AG08396 (cell line): Measurements from ENCODE around the gene MYO1D.
"Not testable (repeated sequence)": the region's sequence is repeated elsewhere in the genome, so short reads cannot be mapped to it uniquely, and the experiment has no call there.

ENCODE experiments used
- DNase-seq: peaks from one replicate; pipeline ENCODE4 v3.0.0; 2012; ENCODE audit warnings: low spot score, mixed read lengths

The MYO1D gene

DNA sequence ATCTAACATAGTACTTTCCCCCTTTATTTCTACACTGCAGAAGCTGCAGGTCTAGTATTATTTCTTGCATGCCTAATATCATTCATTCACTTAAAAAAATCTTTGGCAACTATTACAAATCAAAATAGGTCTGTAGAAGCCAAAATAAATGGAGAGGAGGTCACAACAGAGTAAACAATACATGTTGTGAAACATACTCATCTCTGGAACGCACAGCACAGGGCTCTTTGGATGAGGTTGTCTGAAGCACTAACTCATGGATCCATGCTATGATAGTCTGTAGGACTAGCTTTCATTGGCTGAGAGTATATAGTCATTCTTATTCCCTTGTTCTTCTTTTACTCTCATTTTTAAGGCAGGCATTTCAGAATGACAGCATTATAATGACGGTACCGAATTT is 21.3 kb downstream of the MYO1D start:
- no peak for DNase-seq

DNA sequence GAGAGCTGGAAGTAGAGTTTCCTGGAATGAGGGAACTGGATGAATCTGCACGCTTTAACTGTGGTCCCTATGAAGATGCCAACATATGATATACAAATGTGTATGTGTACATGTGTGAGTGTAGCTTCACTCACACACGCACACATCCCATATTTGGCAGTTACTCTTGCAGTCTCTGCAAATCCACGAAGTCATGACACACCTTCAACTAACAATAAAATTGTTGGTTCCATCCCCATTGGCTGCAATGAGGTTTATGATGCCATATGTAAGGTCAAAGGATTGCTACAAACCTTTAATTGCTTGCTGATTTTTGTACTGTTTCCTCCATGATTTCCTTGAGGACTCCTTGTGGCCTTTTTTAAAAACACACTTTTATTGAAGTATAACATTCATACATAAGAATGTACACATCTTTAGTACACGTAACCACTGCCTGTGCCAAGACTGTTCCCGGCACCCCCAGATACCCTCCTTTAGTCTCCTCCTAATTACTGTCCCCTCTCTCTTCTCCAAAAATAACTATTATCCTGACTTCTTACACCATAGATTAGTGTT is 22.0 kb downstream of the MYO1D start:
- no peak for DNase-seq

DNA sequence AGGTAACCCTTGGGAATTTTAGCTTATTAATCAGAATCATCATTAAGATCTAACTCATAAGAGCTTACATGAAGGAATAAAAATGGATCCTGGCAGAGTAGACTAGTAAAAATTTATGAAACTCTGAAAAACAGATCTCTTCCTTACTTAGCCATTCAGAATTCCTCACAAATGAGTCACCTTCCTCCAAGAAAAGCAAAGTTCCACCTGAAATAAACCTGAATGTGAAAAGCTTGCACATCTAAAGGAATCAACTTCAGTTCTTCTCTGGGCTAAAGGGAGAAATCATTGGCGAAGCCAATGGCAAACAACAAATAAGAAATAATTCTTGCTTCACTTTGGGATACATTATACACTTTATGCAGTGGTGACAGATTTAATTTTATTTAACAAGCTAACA is 22.7 kb downstream of the MYO1D start:
- no peak for DNase-seq

DNA sequence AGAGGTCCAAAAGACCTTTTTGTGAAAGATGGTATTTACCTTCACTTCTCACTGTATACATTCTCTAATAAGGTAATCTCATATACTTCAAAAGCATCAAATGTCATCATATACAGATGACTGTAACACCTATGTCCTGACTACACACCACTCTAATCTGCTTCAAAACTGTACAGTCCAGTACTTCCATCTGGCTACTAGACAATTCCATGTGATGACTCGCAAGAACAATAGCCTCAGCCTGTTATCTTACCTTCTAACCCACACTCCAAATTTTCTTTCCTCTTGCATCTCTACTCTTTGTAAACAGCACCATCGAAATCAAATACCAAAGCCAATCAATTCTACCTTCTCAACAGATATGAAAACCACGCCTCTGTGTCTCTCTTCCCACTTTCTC is 24.1 kb downstream of the MYO1D start:
- DNase-seq = no peak

DNA sequence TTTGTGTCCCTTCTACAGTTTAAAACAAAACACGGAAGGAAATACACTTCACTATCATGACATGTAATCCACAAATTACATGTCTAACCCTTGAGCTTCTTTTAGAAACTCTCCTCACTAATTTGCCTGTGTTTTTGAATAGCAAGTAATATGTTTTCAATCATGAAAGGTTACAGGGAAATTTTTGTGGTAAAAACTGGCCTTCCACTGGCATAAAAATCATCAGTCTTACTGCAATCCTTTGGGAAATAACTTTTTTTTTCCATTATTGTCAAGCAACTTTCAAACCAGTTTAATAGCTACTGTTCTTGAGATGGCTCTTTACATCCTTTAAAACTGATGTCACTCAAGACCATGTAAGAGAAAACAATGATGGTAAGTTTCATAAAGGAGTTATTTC is 27.0 kb downstream of the MYO1D start:
- no peak for DNase-seq

DNA sequence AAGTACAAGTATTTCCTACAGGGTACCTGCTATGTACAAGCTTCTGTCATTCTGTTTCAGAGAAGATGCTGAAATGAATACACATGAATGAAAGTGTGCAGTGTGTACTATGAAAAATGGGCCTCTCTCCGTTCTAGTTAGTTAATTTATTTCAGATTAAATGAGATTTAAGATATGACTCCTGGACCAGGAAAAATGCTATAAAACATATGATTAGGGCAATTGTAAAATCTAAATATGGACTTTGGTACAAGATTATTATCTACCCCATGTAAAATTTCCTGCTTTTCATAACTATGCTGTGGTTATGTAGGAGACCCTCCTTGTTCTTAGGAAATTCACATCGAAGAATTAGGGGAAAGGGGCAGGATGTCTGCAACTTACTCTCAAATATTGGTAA is 28.9 kb downstream of the MYO1D start:
- no peak for DNase-seq

DNA sequence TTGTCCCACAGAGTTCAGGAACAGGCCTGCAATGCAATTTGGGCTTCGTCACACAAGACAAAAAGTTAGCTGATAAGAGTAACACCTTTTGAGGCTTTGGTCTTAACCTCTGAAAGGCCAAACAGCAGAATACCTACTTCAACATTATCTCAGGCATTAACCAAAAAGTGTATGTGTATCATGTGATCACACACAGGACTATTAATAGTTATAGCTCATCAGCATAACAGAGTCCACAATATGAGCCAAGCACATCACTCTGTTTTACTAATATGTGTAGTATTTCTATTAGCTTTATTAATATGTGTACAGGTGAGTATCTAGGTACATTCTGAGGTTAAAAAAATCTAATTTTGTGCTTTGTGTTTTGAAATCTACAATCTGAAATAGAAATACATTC is 30.8 kb downstream of the MYO1D start:
- DNase-seq = no peak

DNA sequence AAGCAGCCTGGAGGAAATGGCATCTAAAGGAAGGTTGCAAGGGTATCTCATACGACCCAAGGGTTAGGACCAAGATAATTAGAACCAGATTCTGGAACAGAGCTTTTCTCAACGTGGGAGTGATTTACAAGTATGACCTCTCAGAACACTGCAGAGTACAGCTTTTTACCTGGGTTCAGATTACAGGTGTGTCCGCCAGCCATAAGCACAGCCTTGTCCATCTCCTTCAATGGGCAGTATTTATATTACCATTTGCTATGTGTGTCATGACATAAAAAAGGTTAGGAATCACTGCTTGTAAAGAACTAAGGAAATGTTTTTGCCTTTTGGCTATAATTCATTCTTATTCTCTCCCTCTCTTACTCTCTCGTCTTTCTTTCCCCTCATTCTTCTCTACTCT is 36.7 kb downstream of the MYO1D start:
- no peak for DNase-seq

DNA sequence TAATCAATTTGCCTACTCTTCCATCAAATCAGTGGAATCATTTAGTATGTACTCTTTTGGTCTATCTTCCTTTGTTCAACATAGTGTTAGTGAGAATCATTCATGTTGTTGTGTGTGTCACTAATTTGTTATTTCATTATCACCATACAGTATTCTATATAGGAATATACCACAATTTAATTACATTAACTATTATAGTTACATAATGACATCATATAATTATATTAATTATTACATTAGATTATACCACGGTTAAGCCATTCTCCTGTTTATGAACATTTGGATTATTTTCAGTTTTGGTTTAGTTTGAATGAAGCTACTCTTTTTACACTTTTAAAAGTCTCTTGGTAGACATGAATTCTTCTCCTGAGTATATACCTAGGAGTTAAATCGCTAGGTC is 40.4 kb downstream of the MYO1D start:
- DNase-seq = no peak

DNA sequence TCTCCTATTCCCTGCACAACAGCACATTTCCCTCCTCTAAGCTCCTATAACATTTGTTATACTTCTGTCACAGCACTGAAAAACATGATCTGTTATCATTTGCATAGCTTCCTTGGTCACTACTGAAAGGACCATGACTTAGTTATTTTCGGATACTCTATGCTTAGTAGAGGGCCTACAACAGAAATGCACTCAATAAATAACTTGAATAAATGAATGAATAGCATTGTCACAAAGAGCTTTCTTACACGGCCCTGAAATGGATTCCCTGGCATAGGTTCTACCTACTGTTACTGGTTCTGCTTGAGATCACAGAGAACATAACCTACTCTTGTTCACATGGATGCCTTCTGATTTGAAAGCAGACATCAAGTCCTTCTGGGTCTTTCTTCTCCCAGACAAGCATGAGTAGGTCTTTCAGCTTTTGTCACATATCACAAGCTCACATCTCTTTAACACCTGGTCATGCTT is 41.6 kb downstream of the MYO1D start:
- DNase-seq = no peak

DNA sequence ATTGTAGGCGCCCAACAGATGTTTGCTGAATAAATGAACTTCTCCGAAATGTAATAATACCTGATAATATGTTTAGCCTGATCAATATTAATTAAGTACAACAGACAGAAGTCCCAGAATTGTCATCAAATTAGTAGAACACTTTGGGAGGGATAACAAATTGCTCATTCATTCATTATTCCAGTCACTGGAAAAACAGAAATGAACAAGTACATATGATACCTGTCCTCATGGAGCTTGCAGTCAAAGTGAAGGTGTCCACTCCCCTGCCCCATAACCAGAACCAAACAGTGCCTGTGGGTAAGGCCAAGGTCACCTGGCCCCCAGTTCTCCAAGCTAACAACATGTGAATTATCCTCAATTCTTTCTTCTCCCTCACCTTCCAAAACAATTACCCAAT is 42.8 kb downstream of the MYO1D start:
- DNase-seq = no peak

DNA sequence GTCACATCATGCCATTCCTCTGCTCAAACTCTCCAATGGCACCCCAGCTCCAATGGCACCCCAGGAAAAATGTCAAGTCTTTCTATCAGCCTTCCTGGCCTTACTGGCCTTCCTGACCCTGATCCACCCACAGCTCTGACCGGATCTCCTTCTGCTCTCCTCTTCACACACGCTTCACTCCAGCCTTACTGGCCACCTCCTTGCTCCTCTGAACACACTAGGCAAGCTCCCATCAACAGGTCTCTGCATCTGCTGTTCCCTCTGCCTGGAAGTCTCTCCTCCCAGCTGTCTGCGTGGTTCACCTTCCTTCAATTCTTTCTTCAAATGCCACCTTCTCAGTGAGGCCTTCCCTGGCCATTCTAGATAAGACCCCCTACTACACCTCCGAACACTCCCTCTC is 43.4 kb downstream of the MYO1D start:
- DNase-seq = no peak

DNA sequence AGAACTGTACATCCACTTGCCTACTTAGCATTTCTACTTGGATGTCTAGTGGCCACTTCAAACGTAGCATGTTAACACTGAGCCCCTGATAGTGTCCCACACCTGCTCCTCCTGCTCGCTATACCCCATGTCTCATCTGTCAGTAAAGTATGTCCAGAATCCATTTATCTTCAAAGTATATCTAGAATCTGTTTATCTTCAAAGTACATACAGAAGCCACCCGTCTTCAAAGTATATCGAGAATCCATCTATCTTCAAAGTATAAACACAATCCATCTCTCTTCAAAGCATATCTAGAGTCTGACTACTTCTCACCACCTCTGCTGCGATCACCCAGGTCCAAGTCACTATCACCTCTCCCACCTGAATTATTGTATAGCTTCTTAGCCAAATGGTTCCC is 43.8 kb downstream of the MYO1D start:
- no peak for DNase-seq

DNA sequence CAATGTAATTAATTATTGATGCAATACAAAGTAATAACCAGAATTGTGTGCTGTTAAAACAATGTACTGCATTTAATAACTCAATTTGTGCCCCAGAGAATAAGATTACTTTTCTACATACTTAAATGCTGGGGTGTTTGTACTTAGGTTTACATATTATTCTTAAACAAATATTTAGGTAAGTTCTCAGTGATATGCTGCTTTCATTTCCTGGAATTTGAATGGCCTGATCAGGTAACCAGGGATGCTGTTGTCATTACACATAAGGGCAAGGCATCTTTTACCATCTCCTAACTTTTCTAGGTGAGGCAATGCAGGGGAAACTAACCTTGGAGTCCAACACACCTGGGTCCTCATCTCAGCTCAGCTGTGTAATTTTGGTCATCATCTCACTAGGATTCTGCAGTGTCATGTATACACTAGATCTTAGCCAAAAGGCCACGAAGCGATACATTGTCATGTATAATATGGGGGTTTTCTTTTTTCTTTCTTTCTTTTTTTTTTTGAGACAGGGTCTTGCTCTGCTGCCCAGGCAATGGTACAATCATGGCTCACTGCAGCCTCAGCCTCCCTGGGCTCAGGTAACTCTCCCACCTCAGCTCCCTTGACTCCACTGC is 45.2 kb downstream of the MYO1D start:
- DNase-seq = no peak

DNA sequence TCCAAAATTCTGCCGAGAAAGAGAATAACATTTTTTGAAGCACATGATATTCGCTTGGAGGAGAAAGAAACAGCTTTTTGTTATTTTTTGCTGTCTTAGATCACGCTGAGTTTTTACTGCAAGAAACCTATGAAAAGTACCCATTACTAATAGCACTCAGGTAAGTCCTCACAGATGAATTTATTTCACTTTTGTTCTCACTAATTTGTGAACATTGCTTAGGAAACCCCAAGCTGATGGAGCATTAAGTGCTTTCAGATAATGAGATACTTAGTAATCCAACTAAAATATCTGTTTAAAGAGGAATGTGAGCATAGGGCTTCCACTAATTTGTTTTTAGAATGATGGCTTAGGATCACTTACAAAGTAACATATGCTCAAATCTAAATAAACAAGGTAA is 45.7 kb downstream of the MYO1D start:
- DNase-seq = no peak

DNA sequence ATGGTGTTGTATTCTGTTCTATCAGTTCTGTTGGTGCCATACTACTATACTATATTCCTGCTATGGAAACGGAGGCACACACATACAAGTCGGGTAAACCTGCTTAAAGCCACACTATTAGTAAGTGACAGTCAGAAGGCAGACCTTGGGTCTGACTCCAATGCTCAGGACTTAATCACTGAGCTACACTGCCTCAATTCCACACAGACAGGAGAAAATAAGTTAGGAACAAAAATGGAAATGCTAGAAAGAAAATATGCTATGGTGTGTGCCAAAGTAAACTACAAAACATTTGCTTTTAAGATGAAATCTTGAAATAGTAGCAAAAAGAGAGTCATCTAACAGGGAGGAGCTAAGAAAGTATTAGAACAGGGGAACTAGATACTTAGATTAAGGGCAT is 48.1 kb downstream of the MYO1D start:
- no peak for DNase-seq

DNA sequence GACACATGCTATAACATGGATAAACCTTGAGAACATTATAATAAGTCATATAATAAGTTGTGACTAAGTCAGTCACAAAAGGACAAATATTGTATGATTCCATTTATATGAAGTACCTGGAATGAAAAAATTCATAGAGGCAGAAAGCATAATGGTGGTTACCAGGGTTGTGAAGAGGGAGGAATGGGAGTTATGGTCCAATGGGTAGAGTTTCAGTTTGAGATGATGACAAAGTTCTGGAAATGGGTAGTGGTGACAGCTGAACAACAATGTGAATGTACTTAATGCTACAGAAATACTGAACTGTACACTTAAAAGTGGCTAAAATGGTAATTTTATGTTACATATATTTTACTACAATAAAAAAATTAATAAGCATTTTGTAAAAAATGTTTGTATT is 49.7 kb downstream of the MYO1D start:
- DNase-seq = no peak

DNA sequence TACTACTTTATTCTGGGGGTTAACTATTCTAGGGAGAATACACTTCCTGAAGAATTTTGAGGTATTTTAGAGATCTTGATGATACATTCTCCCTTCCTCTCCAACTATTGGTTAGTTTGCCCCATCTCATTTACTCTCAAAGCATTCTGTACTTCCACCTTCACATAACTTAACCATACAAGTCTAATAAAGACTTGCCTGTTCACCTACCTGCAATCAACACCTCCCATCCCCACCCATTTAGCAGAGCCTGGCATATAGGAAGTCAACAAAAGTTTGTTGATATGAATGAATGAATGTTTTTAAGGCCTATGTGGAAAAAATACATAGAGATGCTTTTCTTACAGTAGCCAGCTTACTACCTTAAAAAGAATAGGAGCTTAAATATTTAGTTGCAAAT is 50.8 kb downstream of the MYO1D start:
- no peak for DNase-seq

DNA sequence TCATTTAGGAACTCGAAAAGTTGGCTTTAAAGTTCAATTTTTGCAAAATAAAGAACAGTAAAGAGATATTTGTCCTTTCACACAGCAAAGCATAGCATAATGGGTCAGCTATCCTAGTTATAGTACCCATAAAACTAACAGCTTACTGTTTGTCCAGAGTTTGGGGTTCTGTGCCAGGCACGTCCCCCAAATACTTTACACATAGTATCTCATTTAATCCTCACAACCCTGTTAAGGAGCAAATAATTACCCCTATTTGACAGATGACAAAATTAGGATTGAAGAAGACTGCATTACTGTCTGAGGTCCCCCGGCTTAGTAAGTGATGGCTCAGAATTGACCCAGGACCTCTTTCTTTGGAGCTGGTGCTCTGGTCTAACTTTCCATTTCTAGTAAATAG is 52.6 kb downstream of the MYO1D start:
- no peak for DNase-seq

DNA sequence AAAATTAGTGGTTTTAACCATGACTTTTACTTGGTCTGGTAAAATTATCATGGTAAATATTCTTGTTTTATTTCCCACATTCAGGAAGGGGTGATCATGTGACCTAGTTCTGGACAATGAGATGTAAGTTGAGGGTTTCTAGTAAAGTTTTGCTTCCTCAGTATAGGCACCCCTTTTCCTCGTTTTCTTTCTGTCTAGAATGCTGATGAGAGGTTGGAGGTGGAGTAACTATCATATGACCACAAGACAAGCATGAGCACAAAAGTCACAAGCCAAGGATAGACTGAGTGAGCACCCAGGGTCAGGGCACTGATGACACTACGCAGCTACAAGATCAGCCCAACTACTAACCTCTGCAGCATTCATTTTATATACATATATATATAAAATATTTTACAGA is 53.9 kb downstream of the MYO1D start:
- no peak for DNase-seq

DNA sequence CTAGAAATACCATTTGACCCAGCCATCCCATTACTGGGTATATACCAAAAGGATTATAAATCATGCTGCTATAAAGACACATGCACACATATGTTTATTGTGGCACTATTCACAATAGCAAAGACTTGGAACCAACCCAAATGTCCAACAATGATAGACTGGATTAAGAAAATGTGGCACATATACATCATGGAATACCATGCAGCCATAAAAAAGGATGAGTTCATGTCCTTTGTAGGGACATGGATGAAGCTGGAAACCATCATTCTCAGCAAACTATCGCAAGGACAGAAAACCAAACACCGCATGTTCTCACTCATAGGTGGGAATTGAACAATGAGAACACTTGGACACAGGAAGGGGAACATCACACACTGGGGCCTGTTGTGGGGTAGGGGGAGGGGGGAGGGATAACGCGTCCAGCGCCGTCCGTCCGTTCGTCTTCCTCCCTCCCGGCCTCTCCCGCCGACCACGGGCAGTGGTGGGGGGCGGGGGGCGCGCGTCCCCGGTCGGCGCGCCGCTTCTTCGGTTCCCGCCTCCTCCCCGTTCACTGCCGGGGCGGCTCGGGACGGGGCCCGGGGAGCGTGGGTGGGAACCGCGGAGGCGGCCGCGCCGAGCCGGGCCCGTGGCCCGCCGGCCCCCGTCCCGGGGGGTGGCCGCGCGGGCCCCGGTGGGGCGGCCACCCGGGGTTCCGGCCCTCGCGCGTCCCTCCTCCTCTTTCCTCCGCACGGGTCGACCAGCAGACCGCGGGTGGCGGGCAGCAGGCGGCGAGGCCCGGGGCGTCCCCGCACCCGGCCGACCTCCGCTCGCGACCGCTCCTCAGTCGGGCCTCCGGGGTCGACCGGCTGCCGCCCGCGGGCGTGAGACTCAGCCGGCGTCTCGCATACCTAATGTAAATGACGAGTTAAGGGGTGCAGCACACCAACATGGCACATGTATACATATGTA is 54.7 kb downstream of the MYO1D start:
- not testable (repeated sequence) for DNase-seq

DNA sequence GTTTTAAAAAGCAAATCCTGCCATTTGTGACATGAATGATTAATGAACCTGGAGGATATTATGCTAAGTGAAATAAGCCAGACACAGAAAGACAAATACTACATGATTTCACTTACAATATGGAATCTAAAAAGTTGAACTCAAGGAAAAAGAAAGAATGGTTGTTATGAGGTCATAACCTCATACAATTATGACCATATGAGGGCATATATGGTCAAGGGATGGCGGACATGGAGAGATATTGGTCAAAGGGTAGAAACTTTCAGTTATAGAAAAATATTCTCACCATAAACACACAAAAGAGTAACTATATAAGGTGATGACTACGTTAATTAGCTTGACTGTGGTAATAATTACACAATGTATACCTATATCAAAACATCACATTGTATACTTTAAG is 56.5 kb downstream of the MYO1D start:
- DNase-seq = no peak

DNA sequence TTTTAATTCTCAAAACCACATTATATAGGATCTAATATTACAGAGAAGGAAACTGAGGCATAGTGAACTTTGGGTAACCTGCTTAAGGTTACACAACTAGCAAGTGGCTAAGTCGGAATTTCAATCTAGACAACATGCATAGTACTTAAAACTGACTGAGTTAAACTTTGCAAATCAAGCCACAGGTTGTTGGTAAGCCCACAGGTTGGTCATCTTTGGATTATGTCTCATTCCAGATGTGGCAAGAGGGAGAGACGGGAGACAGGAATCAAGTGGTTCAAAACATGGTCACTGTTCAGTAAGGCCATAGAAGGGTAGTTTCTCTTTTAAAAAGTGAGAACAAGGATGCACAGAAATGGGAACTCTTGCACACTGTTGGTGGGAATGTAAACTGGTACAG is 57.1 kb downstream of the MYO1D start:
- no peak for DNase-seq
